Right lung (tissue), 5 donors: Measurements from ENCODE around the gene ARVCF. TPM values are rescaled to one million over a fixed set of nuclear protein-coding genes. Genes with fewer than 3 reads are reported as not detected.

Experiments
- DNase-seq, 2 donors: peaks; one replicate each; pipeline ENCODE4 v3.0.0-alpha.2; 2013
- polyA plus RNA-seq, 5 donors: library from polyadenylated mRNA; unstranded; fragments of 120-200 nt; gene quantifications; one replicate each; pipeline versions ENCODE4 v1.2.1 to v1.2.3, GENCODE V29; 2013; ENCODE audit warnings: inconsistent platforms in 1 of 5, low replicate concordance in 1 of 5; ENCODE audit not compliant: insufficient read length in 5 of 5, insufficient read depth in 1 of 5

The ARVCF gene
- polyA plus RNA-seq, 5 donors = 18.4 to 46.1 (median 24.7) TPM

DNA sequence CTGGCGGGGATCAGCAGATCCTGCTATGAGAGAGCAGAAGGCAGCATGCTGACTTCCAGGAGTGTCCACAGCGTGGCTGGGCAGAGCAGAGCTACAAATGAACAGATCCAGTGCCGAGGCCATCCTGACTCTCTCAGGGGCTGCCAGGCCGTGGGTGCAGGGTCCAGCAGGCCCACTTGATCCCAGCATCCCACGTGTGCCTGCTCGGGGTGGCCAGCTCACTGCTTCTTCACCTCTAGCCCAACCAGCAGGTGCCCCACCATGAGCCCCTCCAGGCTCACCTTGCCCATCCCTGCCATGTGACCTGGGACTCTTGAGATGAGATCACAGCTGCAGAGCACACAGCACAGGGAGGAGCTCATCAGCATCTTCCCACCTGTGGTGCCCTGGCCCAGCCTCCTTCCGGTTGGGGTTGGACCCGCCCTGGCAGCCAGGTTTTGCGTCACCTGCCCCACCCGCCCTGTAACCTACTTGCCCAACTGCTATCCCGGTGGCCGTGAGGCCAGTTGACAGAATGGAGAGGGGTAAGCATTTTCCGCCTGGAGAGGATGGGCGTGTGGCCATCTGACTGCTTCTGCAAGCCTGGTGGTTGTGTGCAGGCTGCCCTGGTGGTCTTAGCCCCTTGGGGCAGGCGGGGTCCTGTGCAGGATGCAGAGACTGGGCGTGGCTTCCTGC, 15.2 kb upstream of the ARVCF start:
- DNase-seq = no peak

DNA sequence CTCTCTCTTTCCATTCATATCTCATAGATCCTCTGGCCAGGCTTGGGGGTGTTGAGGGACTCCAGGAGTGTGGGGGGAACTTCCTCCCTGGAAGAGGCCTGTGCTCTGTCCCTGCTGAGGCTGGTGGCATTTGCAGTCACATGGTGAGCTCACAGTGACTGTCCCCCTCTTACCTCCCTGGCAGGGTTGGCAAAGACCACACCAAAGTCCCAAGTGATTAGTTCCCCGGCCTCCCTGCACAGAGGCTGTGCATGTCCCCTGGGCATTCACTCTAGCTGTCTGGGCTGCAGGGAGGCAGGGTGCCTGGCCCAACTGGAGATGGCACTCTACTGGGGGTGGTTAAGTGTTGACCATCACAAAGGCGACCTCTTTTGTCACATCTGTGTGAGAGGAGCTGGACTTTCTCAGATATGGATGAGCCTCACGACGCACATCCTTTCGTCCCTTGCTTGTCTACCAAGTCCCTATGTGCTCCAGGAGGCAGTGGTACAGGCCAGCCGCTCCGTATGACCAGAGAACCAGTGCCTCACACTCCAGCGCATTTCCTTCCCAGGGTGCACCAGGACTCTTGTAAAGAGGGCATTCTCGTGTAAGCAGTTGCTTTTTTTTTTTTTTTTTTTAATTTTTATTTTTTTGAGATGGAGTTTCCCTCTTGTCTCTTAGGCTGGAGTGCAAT, 13.1 kb upstream of the ARVCF start:
- DNase-seq = no peak

DNA sequence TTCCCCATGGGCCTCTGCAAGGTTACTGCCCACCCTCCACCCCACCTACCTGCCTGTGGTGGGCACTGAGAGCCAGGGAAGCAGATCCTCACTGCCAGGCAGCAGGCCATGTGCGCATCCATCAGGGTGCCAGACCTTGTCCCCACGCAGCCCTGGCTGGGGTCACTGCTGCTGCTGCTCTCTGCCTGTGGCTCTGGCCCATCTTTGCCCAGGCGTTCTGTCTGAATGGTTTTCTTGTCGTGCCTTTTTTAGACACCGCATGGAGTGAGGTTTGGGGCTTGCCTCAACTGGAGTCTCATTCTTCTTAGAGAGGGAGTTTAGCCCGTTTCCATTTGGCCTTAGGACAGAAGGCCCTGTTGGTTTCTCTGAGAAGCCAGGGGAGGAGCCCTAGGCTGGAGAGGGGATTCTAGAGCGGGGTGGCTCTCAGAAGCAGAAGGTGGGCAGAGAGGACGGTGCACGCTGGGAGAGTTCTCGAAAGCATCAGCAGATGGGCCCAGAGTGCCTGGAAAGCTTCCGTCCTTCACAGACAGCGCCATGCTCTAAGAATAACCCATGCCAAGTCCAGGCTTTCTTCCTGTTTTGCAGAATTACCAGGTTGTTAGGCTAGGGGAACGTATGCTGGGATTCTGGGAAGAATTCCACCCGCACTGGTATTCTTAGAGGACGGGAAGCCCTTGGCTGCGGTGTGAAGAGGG, 12.4 kb upstream of the ARVCF start:
- DNase-seq = no peak

DNA sequence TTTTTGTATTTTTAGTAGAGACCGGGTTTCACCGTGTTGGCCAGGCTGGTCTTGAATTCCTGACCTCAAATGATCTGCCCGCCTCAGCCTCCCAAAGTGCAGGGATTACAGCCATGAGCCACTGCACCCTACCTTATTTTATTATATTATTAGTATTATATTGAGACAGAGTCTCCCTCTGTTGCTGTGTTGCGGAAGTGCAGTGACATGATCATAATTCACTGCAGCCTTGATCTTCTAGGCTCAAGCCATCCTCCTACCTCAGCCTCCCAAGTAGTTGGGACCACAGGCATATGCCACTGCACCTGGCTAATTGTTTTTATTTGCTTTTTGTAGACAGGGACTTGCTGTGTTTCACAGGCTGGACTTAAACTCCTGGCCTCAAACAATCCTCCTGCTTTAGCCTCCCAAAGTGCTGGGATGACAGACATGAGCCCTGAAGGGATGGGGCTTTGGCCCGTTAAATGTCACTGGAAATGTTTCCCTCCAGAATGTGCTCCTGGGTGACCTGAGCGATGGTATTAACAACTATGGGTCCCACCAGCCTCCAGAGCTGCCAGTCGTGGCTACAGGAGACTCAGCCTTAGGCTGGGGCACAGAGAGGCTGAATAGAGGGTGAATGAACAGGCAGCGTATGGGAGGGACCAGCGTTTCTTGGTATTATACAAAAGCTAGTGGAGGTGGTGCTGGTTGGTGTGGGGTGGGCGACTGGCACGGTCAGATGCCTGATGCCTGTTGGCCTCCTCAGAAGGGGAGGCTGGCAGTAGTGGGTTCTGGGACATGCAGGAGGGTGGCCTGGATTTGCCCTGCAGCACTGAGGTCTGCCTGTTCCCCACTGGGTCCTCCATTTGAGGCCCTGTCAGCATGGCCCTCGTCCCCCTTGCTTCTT, 11.6 kb upstream of the ARVCF start:
- DNase-seq = no peak

DNA sequence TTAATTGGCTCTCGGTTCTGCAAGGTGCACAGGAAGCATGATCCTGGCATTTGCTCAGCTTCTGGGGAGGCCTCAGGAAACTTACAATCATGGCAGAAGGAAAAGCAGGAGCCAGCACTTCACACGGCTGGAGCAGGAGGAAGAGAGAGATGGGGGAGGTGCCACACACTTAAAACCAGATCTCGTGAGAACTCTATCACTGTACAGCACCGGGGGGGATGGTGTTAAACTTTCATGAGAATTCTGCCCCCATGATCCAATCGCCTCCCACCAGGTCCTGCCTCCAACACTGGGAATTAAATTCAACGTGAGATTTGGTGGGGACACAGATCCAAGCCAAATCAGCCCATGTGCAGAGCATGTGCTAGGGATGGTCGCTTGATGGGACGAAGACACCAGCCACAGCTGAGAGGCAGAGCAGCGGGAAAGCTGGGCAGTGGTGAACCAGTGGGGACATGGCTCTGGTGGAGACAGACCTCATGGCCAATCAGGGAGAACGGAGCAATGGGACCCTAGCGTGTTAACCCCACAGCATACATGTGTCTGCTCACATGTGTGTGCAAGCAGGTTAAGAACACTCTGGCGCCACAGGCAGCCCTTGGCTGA, 10.5 kb upstream of the ARVCF start:
- no peak for DNase-seq

DNA sequence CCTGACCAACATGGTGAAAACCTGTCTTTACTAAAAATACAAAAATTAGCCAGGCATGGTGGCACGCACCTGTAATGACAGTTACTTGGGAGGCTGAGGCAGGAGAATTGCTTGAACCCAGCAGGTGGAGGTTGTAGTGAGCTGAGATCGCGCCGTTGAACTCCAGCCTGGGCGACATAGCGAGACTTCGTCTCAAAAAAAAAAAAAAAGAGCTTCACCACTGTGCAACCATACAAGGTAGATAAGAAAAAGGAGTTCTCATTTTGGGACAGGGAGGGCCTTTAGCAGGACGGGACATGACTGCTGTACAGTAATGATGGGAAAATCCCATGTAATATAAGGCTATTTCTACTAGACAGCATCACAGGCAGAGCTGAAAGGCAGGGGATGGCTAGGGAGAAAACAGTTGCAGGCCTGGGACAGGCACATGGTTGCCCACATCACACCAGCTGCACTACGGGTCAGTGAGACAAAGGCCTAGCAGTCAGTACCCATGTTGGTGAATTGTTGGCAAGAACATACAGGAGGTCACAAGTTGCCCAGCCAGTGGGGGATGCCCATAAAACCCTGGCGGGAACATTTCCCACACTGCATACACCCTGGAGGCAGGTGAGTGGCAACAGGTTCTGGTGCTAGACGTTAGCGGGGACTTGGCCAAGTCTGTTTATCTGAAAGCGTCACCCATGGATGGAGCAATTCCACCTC, 9.7 kb upstream of the ARVCF start:
- no peak for DNase-seq

DNA sequence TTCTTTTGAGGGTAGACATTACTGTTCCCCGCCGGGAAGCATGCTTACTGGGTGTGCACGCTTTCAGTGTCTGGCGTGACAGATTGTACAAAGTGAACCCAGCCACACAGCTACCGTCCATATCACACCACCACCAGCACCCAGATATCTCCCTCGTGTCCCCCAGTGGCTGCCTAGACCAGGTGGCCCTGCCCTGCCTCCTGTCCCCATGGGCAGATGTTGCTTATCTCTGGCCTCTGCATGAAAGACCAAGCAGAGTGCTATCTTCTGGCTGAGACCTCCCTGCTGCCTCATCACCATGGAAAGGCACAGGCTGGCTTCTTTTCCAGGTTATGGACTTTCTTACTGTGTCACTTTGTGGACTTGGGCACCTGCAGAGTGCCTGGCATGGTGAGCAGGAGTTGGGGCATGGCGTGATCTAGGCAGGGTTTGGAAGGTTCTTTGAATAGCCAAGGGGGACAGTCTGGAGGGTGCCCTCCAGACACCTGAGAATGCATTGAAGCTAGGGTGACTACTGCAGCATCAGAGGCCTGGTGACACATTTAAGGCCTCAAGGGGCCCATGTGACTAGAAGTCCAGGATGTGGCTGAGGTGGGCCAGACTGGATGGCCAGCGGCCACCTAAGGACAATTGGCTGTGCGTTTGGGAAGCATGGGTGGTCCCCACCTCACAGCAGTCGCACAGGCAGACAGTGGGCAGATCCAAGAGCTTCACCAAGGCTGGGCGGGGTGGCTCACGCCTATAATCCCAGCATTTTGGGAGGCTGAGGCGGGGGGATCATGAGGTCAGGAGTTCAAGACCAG, 9.0 kb upstream of the ARVCF start:
- DNase-seq = no peak

DNA sequence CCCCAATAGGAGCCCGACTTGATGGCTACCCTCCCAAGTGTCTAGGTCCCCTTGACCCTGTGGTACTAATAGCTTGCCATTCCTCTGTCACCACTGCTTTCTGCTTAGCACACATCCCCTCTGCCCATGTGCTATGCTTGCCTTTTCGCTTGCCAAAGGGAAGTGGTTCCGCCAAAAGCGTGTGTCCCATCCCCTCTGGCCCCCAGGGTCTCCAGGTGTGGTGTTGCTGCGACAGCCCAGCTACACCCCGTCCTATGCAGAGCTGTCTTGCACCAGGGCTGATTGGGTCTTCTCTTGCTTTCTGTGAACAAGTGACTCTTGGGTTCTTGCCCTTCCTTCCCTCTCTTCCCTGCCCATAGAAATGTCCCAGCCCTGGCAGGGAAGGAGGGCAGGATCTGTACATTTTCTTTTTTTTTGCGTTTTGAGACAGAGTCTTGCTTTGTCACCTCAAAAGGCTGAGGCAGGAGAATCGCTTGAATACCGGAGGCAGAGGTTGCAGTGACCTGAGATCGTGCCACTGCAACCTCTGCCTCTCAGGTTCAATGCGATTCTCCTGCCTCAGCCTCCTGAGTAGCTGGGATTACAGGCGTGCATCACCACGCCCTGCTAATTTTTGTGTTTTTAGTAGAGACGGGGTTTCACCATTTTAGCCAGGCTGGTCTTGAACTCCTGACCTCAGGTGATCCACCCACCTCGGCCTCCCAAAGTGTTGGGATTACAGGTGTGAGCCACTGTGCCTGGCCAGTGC, 8.2 kb upstream of the ARVCF start:
- no peak for DNase-seq

DNA sequence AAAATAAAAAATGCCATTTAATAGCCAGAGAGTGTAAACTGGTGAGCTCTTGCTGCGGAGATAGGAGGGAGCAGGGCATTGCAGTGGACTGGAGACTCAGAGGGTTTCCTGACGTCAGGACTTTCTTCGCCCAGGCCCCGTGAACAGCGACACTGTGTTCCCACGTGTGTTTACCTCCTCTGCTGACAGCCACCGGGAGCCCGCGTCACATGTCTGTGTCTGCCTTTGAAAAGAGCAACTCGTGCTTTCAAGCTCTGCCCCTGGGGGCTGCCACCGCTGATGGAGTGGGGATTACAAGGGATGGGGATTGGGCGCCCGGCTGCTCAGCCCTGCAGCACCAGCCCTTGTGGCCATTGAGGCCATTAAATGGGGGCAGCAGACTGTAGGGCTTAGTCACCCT, 7.6 kb upstream of the ARVCF start:
- DNase-seq = no peak

DNA sequence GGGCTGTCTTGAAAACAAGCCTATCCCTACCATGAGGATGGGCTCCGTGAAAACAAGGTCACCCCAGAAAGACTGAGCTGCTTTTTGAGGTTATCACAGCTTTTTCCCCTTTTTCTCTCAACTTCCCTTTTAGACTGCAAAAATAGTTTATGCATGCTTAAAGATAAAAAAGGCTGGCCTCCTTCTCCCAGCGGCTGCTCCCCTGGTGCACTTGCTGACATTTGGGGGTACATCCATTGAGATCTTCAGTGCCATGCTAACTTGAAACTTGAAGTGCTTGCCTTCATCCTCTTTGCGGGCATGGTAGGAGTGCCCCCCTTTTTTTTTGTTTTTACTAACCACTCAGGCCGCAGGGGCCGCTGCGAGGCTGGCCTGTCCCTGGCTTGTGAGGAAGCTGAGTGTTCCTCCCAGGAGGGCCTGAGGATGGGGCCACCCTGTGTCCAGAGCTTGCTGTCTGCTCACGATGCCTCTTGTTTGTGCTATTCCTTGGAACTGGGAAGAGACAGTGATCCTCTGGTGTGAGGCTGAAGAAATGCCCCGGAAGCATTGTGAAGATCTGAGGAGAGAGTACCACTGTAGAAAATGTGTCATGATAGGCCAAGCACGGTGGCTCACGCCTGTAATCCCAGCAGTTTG, 6.5 kb upstream of the ARVCF start:
- DNase-seq = no peak

DNA sequence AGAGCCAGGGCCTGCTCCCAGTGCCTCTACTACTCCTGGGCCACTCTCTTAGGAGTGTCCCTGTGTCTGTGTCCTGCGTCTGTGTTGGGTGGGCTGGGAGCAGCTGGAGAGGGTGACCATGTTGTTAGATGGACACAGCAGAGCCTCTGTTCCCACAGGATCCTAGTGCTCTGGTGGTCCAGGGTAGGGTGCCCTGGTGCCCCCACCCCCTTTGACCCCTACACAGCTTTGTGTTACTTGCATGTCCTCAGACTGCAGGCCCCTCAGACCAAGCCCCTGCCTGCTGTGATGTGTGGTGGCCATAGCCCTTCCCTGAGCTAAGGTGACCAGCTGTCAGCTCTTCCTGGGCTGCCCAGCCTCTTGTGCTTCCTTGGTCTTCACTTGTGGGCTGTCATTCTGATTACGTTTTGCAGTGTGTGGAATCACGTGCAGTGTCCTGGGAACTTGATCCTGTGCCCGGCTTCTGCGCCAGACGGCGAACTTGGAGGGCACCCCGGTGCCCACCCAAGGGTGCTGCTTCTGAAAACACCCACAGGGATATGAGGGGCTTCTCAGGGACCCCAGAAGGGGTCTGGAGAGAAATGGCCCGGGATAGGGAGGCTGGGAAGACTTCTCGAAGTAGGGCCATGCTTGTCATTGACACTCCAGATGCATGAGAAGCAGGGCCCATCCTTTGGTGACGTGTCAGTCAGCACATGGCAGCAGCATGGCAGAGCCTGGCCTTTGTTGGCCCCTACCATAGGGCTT, 5.8 kb upstream of the ARVCF start:
- DNase-seq = no peak

DNA sequence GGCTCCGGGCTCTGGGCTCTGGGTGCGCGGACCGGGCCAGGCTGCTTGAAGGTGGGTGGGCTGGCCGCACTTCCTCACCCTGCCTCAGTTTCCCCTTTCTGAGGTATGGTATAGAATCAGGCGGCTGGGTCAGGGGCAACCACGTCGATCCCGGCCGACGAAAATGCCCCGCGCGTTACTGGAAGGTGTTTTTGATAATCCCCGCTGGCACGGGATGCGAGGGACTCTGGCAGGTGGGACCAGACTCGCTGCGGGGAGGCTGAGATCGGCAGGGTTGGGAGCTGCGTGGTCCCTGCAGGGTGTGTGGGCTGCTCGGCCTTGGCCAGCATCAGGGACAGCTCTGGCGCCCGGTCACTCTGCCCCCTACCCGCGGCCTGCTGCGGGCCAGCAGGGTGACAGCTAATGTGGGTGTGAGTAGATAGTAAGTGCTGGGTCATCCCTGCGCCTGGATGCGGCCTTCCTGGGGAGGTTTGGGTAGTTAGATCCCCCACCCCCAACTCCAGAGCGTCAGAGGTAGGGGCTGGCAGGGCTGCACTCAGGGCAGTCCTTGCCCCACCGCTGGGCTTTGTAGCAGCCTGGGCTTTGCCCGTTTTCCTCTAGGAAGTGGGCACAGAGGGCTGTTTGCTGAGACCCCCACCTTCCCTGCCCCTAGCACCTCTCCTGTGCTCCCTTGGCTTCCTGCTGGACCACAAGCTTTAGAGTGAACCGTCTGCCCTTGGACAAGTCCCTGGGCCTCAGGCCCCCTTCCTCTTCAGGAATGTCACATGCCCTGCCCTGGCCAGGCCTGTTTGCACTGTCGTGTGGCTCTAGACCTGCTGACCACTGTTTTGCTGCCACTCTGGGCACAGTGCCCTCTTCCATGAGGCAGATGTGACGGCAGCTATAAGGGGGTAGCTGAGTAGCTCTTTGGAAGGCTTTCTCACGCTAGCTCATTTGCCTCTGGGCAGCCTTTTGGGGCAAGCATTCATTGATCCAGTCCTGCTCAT, 4.9 kb upstream of the ARVCF start:
- DNase-seq = no peak

DNA sequence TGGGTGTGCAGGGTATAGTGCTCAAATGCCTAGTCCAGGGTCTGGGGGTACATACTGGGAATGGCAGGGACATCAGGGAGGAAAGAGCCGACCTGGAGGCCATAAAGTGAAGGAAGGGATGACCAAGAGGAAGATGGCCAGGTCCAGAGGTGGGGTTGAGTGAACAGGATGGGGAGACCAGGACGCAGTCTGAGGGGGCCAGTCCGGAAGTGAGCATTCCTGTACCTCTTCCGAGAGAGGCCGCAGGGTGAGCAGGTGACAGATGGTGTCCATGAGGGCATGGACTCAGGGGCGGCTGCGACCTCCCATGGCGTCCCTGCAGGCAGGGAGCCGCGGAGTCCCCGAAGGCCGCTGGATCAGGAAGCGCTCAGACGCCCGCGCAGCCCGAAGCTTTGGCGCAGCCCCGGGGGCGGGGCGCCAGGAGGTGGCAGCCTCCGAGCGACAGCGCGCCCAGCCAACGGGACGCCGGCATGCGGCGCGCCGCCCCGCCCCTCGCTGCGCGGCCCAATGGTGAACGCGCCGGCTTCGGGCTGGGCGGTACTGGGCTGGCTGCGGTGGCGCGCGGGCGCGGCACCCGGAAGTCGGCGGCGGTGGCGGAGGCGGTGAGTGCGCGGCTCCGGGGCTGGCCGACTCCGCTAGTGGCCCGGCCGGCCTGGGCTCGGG, 4.0 kb upstream of the ARVCF start, which contains the start of gene TANGO2:
TSS of gene TANGO2 (plus strand) at position 578 of the 663 bp plus-strand sequence. CDS start 15,689 bp downstream, outside the sequence.
- peak; percentile 92 to 93 for DNase-seq

DNA sequence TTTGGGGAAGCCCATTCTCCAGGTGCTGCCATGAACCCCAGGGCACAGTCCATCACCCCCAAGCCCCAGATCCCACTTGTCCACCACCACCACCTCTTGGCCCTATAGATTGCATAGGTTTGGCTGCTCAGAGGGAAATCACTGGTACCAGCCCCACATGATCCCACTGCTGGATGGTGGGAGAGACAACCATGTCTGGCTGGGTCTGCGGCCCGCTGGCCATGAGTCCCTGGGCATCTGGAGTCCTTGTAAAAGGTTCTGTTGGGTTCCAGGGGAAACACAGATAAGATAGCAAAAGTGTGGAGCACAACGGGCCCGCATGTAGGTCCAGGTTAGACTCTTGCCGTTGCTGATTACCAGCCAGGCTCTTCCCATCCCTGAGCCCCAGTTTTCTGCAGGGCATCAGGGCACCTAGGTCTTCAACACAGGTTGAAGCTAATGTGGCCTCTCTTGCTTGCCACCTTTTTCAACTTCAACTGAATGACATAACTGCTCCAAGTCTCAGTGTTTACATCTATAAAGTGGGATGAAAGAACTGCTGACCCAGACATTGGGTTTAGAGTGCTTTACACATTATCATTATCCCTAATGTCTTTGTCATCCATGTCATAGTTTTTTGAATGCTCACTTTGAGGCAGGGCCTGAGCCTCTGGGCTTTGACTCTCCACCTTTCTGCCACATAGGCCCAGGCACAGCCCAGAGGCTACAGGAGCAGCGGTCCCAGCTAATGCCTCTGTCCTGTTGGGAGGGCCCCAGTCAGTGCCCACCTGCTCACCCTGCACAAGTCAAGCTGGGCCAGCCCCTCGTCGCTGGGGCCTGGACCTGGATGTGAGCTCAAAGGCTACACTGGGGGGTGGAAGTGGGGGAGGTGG, 3.3 kb upstream of the ARVCF start:
- DNase-seq = no peak

DNA sequence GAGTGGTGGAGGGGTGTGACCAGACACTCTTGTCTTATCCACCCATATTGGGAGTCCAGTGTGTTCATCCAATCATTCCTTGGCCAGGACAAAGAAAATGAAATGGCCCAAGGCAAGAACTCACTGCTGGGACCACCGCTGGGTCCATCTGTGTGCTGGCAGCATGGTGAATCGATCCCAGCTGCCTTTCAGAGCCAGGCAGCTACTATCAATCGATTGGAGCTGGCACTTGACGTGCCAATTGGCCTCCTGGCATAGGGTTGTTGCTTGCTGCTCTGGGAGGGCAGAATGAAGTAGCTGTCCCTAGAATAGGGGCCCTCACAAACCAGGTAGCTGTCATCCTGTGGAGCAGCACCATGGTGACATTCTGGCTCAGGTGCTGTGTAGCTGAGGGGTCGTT, 1.4 kb upstream of the ARVCF start:
- no peak for DNase-seq
